NCI-H226 (cell line): ENCODE results near the gene DPYD.

Experiments
- DNase-seq: peaks from one replicate; pipeline ENCODE4 v3.0.0-alpha.2; 2015

DPYD gene

DNA sequence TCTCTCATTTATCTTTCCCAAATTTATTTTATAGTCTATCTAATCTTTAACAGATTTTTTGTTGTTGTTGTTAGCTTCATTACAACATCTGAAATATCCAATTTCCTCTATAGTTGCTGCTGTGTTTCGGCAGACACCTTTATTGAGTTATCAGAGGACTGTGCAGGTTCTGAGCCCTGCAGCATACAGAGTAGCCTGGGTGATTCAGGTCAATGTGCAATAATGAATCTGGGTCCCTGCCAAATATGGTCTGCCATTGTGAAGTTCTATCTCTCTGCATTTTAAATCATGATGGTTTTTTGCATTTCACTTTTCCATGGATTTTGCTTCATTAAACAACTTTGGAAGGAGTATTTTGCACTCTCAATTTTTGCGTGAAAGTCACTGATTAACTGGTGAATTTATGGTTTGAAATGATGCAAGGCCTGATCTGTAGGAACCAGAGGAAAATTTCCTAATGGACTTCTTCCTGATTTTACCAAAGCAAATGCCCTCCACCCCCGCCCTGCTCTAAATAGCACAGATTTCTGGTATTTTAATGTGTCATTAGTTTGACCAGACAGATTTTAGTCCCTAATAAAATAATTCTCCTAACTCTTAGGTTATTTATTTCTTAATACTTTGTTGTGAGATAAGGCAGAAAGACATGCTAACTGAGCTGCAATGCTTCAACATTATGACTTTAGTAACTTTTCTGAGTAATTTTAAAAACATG lies 797.0 kb downstream of the DPYD start:
- DNase-seq, result no peak

DNA sequence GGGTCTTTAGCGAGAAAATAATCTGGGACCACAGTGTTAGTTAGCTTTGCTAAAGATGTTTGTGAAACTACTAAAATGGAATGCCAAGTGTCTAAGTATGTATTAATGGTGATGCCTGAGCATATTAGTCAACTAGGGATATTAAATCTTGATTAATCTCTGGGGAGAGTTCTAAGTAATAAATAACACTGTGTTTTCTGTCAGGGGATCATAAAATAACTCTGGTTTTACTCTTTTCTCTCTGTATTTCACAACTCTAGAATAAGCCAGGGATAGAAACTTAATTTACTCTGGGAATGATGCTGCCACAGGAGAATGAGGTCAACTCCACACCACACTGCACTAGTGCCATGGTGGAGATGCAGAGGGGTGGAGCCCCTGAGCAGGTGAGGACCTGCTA lies 800.0 kb downstream of the DPYD start:
- DNase-seq, result no peak

- DNase-seq, result no peak
Observed at GRCh38 chr1:97119260-97120158, 801.3 kb downstream of the DPYD start.

GRCh38 chr1:97114842-97115241 lies 806.0 kb downstream of the DPYD start:
- DNase-seq, result no peak

GRCh38 chr1:97112442-97112841 lies 808.4 kb downstream of the DPYD start:
- no peak for DNase-seq

GRCh38 chr1:97108179-97108578 lies 812.7 kb downstream of the DPYD start:
- DNase-seq, result peak; percentile 13

DNA sequence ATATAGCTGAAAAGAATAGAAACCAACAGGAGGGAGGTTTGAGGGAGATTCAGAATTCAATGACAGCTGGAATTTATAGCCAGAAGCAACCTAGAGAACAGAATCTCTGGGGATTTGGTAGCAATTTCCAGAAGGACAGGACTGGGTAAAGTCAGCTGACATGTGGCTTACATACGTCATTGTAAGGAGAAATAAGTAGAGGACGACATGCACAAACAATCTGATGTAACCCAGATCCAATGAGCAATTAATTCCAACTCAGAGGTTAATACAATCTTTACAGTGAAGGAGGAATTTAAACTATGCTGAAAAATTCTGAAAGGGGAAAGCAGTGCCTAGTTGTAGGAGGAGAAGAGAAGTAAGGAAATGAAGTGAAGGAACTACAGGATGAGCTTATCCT lies 815.3 kb downstream of the DPYD start:
- DNase-seq, result no peak

DNA sequence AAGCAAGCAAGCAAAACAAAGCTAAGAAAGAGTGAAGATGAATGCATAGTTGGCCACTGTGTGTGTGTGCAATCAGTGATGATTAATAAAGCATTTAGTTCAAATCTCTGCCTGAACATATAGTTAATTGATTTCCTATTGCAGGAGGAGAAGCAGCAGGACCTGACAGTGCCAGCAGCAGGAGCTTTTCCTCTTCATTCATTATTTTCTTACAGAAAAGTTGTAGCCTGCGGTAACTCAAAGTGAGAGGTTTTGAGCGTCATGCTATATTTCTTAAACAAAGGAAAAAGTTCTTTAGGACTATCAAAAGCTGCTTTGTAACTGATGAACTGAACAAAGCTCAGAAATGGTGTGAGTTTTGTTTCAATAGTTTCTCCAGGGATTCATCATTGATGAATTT lies 819.3 kb downstream of the DPYD start:
- no peak for DNase-seq

- no peak for DNase-seq
Observed at GRCh38 chr1:97097404-97097925, 823.4 kb downstream of the DPYD start.

DNA sequence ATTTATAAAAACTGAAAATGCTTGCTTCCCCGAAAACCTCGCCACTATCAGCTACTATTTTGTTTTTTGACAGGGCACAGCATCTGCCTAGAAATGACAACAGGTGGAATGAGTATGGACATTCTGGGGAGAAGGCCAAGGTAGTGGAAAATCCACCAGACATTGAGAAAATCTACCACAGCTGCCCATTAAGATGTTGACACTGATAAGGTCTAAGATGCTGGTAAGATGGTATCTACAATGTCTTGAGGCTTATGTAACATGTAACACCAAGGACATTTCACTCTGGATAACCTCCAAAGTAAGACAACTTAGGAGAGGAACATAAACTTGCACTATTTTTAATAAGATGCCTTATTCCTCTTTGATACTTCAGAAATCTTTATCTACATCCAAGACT lies 825.1 kb downstream of the DPYD start:
- DNase-seq, result no peak

DNA sequence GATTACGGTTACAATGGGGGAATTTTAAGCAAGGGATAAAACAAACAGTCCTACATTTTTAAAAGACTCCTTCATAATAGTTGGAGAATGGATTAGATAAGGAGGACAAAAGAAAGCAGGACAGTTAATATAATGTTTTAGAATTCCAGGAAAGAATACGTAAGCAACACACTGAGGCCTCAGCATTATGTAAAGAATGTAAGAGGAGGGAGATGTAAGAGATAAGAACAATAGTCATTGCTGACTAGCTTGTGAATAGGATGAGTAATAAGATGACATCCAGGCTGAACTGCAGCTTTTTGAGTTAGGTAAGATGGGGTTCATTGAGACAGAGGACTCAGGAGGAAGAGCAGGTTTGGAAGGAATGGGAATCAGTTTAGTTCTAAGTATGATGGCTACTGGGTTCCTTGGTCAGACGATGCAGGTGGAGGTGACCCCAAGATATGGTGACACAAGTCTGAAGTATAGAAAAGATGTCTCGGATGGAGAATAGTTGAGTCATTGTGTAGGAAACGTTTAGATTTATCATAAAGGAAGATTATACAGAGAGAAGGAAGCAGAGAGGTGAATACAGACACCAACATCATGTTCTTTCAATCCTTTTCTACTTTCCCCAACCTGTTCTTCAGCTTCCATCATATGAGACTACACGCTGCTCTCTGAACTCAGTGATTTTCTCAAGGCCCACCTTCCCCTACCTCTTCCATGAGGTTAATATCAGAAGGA lies 826.4 kb downstream of the DPYD start:
- DNase-seq, result peak; percentile 91

DNA sequence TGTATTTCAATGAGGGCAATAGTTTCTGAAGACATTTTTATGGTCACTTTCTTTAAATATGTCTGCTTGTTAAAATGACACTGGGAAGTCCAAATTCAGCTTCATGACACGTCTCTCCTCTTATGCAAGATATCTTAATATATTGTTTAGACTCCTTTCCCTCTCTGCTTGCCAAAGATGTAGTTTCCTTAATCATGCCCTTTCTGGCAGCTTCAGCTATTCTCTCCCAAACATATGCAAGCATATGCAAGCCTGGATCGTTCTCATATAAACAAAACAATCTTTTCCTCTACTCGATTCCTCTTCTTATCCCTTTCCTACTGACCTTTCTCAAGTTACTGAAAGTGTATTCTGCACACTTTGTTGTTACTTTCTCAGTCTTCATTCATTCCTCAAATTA lies 827.1 kb downstream of the DPYD start:
- peak; percentile 57 for DNase-seq

DNA sequence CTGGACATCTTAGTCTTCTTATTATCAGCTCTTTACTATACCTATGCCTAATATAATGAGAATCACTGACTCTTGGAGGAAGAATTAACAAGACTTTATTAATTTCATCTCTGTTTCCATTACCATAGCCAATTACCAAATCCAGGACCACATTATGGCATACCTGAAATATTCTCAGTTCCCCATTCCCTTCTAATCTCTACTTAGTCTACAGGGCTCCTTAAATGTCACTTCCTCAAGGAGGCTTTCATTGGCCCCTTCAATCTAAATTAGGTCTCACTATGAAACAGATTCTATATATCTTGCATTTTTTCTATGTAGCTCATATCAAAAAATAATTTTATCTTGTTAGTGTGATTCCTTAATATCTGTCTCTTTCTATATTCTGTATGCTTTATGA lies 828.0 kb downstream of the DPYD start:
- DNase-seq, result no peak

GRCh38 chr1:97091679-97092078 lies 829.2 kb downstream of the DPYD start:
- no peak for DNase-seq

DNA sequence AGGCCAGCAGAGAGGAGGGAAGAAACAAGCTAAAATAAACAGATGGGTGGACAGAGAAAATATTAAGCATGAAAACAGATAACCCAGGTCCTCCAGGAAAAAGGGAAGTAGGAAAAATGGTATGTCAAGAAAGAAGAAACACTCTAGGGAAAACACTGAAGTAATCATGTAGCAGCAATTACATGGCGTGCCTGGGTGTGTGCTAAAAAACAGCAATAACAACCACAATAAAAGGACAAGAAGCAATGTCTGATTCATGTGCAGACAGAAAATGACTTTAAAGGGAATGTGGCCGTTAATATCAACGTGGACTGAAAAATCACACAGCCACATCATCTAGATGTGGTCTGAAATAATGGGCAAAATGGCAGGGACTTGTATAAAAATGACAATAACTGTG lies 829.6 kb downstream of the DPYD start:
- DNase-seq, result no peak

DNA sequence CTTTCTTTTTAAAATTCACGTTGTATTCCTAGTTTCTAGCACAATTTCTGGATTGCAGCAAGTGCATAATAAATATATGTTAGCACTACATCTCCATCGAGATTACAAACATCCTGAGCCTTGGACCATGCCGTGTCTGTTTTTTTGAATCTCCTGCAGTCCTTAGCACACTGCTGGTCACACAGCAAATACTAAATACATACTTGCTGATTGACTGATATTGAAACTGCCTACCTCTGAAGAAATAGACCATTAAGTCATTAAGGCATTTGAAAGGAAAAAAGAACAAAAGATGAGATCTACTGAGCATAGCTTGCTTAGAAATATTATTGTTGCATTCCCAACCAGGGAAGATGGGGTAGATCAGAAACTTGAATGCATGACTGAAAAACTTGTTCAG lies 830.1 kb downstream of the DPYD start:
- DNase-seq, result no peak

GRCh38 chr1:97089173-97089572 lies 831.7 kb downstream of the DPYD start:
- no peak for DNase-seq

DNA sequence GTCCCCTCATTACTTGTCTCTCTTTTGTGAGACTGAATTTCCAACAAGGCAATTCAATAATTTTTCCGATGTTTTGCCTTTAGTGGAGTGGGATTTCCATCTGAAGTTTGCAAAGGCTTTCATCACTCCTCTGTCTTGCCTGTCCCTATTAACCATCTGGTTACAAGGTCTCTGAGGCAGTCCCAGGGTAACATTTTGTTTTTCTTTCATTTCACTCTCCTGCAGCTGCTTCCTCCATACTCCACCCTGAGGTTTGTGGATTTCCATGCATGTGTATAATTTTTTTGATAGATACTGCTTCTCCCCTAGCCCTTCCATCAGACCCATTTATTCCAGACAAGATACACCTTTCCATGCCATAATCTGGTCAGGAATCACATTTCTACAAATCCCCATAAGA lies 832.4 kb downstream of the DPYD start:
- DNase-seq, result no peak

DNA sequence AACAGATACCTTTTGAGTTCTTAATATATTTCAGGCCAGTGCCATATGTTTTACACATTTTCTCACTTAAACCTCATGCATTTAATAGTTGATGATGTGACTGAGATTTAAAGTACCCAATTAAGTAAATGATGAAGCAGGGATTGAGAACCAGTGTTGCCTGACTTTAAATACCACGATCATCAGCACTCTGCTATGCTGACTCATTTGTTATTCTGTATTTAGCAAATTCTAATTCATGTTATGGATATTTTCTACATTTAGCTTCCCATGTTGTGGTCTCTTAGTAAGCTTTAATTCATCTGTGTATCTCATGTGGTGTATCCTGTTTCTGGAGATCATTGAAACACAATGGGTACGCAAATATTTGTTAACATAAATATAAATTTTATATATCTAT lies 836.3 kb downstream of the DPYD start:
- no peak for DNase-seq

- DNase-seq, result no peak
Observed at GRCh38 chr1:97082160-97082848, 838.5 kb downstream of the DPYD start.

- DNase-seq, result no peak
Observed at GRCh38 chr1:97078872-97079271, 842.0 kb downstream of the DPYD start.

DNA sequence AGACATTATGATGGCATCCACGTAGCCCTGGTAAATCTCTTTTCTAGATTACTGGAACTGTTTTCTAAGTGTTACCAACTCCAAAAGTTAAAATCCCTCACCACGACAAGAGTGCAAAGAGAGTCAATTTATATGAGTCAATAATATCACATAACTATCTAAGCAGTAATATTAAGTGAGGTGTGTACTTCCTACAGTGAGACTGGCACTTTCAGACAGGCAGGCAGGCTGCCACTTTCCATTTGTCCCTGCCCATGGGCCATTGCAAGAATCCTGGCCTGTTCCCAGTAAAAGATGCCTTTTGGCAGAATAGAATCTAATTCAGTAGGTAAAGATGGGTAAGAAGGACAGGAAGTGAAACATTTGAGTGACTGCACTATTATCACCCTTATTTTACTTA lies 843.6 kb downstream of the DPYD start:
- no peak for DNase-seq

DNA sequence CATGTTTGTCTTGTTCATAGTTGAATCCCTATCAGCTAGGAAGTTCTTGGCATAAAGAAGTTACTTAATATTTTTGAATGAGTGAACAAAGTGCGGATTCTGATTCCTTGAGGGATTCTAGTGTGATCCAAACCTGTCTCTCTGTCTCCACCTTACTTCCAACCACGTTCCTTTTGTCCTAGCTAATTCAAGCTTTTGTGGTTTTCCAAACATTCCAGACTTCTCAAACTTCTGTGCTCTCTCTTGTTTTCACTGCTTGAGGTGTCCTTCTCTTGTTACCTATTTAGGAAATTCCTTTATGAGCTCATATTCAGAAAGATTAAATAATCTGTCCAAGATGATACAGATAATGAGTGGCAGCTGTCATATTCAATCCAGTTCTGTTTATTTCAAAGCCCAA lies 846.1 kb downstream of the DPYD start:
- peak; percentile 30 for DNase-seq
